Non-pigmented ciliary epithelial cell (primary cell): ENCODE data around the gene MRPS23.

Experiments
- DNase-seq: peaks from one replicate; pipeline ENCODE4 v3.0.0-alpha.2; 2010; ENCODE audit warnings: low read depth

Gene MRPS23

DNA sequence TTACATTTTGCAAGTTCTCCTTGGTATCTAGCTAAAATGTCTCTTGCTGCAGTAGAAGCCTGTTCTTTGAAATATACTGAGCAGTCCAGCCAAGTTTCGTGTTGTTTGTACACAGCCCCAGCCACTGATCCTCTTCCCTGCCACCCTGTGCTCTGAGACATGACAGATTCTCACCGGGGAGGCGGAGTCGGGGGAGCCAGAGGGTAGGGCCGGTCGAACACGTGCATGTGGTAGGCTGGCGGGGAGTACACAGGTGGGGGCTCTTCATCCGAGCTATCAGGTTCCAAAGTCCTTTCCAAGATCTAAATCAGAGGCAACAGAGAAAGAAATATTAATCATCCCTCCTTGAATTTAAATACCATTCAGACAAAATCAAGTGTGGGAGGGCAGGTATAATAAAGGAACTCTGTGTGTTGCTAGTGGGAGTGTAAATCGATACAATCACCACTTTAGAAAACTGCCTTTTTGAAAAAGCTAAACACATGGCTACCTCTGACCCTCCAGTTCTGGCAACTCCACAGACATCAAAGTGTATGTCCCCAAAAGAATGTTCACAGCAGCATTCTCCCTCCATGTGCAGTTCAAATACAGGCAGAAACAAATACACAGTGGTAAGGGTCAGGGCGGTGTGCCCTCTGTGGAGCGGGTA is 29.7 kb upstream of the MRPS23 start:
- DNase-seq, result no peak

- no peak for DNase-seq
Observed at GRCh38 chr17:57877803-57878377, 28.0 kb upstream of the MRPS23 start.

DNA sequence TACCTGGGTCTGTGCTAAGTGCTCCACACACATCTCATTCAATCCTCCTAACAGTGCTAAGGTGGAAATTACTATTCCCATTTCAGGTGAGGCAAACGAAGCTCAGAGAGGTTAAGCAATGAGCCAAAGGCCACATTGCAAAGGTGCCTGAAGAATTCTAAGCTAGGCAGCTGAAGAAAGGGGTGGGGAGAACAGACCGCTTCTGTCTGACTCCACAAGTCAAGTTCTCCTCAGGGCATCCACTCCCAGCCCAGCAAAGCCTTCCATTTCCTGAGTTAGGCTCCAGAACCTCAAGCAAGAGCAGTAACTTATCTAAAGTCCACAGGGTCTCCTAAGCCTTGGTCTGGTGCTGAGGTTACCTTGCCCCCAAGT is 27.0 kb upstream of the MRPS23 start:
- DNase-seq, result no peak

DNA sequence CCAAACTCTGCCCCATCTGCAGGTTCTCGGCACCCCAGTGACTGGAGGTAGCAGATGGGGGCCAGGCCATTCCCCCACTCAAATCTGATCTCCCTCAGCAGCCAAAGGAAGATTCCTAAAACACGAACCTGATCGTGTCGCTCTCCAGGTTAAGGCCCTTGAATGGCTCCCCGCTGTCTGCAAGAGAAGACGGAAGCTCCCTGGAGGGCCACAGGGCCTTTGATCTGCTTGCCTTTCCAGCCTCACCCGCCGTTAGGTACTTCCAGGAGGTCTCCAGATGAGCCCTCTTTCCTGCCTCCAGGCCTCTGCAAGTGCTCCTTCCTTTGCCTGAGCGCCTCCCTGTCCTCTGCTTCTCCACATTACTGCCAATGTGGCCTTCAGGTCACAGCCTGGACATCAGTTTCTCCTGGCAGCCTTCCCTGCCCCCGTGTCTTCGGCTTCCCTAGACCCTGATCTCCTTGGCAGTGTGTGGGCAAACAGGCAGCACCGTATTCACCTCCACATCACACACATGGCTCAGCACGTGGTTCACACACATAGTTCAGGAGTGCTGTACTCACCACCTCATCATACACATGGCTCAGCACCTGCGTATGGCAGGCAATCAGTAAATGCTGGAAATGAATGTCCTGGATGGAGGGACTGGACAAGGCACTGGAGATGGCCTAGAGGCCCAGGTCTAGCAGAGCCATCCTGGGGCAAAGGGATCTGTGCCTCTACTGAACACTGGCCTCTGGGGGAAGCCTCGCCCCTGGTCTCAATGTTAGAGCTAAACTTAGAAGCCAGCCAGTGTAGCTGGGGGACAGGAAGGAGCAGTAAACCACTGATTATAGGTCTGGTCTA is 26.4 kb upstream of the MRPS23 start:
- DNase-seq, result no peak

GRCh38 chr17:57875290-57876022 is 25.6 kb upstream of the MRPS23 start:
- DNase-seq, result peak; percentile 92

- DNase-seq, result peak; percentile 78
Observed at GRCh38 chr17:57874434-57875289, 24.8 kb upstream of the MRPS23 start.

DNA sequence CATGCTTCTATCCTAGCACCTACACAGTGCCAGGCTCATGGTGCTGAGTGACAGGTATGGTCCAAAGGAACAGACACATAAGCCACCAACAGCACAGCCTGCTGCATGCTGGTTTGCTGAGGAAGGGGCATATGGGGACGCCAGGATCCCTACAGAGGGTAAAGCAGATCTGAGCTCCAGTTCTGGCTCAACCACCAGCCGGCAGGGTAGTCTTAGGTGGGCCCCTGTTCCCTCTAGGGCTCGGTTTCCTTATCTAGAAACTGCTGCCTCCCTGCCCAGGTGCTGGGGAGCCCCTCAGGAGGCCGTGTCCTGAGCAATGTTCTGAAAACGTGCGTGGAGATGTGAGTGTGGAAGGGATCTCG is 24.2 kb upstream of the MRPS23 start:
- no peak for DNase-seq

DNA sequence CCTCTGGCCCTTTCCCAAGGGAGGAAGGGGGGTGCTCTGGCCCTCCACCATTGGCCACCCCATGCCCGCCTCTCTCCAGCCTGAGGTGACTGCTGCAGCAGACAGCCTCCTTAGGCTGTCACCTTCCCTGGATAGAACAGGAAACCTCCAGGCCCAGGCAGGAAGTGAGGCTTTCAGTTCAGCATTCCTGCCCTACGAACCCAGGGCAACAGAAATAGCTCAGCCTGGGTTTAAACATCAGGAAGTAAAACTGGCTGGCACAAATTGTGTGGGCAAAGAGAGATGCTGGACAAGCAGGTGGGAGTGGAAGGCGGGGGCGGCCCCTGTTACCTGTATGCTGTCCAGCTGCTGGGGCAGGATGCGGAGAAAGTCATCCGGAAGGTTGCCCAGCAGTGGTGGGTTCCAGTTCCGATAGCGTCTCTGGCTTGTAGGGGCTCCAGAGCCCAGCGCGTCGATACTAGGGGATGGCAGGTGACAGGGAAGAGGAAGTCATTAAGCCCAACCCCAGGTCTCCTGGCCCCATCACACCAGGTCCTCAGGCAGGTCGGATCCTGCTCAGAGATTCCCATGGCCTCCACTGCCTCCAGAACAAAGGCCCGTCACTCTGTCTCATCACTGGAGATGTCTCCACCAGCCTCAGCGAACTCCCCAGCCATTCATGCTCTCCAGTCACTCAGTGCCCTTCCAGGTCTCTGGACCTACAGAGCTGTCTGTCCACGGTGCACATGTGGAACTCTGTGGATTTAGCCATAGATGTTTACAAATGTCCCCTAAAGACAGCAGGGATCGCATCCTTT is 23.6 kb upstream of the MRPS23 start:
- no peak for DNase-seq

- DNase-seq, result no peak
Observed at GRCh38 chr17:57872536-57872935, 22.7 kb upstream of the MRPS23 start.

GRCh38 chr17:57871863-57872262 is 22.0 kb upstream of the MRPS23 start:
- DNase-seq, result no peak

- DNase-seq, result no peak
Observed at GRCh38 chr17:57871155-57871554, 21.3 kb upstream of the MRPS23 start.

DNA sequence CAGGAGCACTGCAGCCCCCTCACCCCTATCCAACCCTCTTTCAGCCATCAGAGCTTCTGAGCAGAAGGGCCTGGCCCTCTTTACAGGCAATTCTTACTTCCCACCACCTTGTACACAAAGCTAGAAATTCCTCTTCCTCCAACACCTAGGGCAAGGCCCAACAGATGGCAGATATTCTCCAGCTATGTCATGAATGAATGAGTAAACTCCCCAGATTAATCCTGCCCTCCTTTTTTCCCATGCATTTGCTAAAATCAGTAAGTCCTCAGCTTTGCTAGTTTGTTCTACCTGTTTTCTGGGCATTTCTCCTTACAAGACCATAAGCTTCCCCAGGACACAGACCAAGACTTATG is 20.4 kb upstream of the MRPS23 start:
- DNase-seq, result no peak

GRCh38 chr17:57869617-57870282 is 19.9 kb upstream of the MRPS23 start:
- DNase-seq, result peak; percentile 83

DNA sequence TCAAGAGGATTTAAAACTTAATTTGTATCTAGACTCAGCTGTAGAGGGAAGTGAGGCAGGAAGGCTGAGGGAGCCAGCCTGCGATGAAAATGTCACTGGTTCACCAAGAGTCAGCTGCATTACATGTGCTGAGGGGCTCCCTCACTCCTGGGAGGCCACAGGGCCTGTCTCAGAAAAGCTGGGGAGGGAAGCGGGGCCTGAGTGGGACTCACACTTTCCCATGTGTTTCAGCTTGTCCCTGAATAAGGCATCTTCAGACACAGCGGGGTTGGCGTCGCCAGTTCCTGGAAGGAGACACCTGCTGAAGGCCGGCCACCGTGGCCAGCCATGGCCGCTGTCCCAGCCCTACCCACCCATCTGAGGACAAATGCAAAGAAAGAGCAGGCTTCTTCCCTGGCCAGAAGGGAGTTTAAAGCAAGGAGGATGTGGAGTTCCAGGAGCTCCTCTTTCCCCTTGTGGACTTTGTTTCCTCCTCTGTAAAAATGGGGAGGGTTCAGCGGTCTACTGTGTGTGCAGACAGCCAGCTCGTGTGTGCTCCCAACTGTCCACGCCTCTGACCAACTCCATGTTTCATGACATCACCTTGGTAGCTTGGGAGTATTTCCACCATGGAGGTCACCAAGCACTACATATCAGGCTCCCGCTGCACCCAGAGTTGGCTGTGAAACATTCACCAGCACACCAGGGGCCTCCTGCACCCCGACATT is 19.2 kb upstream of the MRPS23 start:
- no peak for DNase-seq

- DNase-seq, result no peak
Observed at GRCh38 chr17:57868007-57868909, 18.4 kb upstream of the MRPS23 start.

GRCh38 chr17:57867126-57867525 is 17.3 kb upstream of the MRPS23 start:
- no peak for DNase-seq

GRCh38 chr17:57866723-57867122 is 16.9 kb upstream of the MRPS23 start:
- no peak for DNase-seq

DNA sequence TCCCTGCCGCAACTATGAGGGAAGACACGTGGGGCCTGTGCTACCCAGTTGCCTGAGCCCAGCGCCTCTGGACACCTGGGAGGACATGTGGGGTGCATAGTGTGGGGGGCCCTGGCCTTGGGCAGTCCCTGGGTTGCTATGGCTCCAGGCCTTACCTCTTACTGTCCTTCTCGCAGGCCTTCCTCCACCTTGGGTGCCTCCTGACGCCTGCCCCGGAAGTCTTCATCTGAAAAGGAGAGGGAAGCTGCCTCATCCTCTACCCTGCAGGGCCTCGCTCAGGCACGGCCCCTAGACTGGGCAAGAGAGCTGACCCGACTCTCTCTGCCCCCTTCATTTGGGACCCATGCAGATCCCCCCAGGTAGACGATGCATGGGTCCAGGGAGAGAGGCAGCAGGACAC is 16.5 kb upstream of the MRPS23 start:
- no peak for DNase-seq

GRCh38 chr17:57864273-57864672 is 14.4 kb upstream of the MRPS23 start:
- no peak for DNase-seq
